C4-2B (cell line): ENCODE data around the gene RPE.

Source experiments
- H3K27ac ChIP-seq: fragments of 450-650 bp; 2 replicates; pipeline ENCODE4 v1.5.1; 2017
- CTCF ChIP-seq: fragments of 450-650 bp; conservative IDR thresholded peaks from 2 replicates; pipeline ENCODE4 v1.5.1; 2017; ENCODE audit warnings: mild to moderate bottlenecking
- ZFX ChIP-seq: fragments of 450-650 bp; IDR thresholded peaks from 2 replicates; pipeline ENCODE4 v1.6.1; 2017

The RPE gene

GRCh38 chr2:210049831-210050230 is 47.4 kb downstream of the RPE start:
- no peak overlapping the region for H3K27ac ChIP-seq
- TF ChIP-seq CTCF, result no peak

- H3K27ac ChIP-seq, result no peak overlapping the region
- TF ChIP-seq ZFX (no peak), CTCF (no peak)
These were observed 48.4 kb downstream of the RPE start for GRCh38 chr2:210050885-210051284.

GRCh38 chr2:210054696-210055095 is 52.3 kb downstream of the RPE start:
- no peak overlapping the region for H3K27ac ChIP-seq
- no peak for TF ChIP-seq ZFX
- TF ChIP-seq CTCF, result no peak

DNA sequence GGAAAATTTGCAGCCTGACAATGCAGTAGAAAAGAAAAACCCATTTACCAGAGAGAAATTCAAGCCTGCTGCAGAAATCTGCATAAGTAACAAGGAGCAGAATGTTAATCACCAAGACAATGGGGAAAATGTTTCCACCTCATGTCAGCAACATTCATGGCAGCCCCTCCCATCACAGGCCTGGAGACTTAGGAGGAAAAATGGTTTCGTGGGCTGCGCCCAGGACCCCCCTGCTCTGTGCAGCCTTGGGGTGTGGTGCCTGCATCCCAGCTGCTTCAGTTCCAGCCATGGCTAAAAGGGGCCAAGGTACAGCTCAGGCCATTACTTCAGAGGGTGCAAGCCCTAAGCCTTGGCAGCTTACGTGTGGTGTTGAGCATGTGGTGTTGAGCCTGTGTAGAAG is 53.4 kb downstream of the RPE start:
- no peak overlapping the region for H3K27ac ChIP-seq
- TF ChIP-seq CTCF, result no peak
- no peak for TF ChIP-seq ZFX

DNA sequence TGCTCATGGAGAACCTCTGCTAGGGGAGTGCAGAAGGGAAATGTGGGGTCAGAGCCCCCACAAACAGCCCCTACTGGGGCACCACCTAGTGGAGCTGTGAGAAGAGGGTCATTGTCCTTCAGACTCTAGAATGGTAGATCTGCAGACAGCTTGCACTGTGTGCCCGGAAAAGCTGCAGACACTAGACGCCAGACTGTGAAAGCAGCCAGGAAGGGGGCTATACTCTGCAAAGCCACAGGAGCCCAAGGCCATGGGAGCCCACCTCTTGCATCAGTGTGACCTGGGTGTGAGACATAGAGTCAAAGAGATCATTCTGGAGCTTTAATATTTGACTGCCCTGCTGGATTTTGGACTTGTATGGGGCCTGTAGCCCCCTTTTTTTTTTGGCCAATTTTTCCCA is 60.9 kb downstream of the RPE start:
- TF ChIP-seq ZFX, result no peak
- no peak for TF ChIP-seq CTCF
- no peak overlapping the region for H3K27ac ChIP-seq
